ENCODE data around the gene ATP10A. TPM values are rescaled to one million over a fixed set of nuclear protein-coding genes. Genes with fewer than 3 reads are reported as not detected.

ATP10A gene
- total and polyA plus RNA-seq, 8 donors = 1.5 to 15.2 (median 3.2) TPM

- H3K36me3 ChIP-seq = no peaks in the 10 kb centered on the region
- H3K9me3 ChIP-seq = no peaks in the 10 kb centered on the region
- H3K4me3 ChIP-seq = no peak overlapping the region
- WGBS, 5 donors = 77 to 90% (median 83%) methylated on average over 5 of the region's 5 CpGs
- TF ChIP-seq POLR2A (IDR thresholded peaks at IDR 0.05) = no peak
- TF ChIP-seq POLR2AphosphoS5 (IDR thresholded peaks at IDR 0.05) = no peak
- no peak for TF ChIP-seq EP300 (IDR thresholded peaks at IDR 0.05)
- TF ChIP-seq CTCF (IDR thresholded peaks at IDR 0.05) = no peak
- intact Hi-C loops (cut with DNase I; ENCODE audit: low total_unique reads) = no loop called here
- no peaks in the 10 kb centered on the region for H3K27me3 ChIP-seq
- DNase-seq = no peak
- H3K27ac ChIP-seq = peak overlapping the region in 4 of 5 donors; percentile 81 to 86 (median 82)
- H3K4me1 ChIP-seq = peaks cover 3 to 20% (median 11%) of the 10 kb centered on the region in 4 donors
These were observed 31.0 kb downstream of the ATP10A start for GRCh38 chr15:25832158-25832557.

- peak in 1 of 2 donors; percentile 81 for DNase-seq
- 44 to 64% (median 56%) methylated on average over 11 of the region's 11 CpGs for WGBS, 5 donors
- Histone ChIP-seq H3K27ac (peak overlapping the region; percentile 4 to 86 (median 81)), H3K27me3 (no peaks in the 10 kb centered on the region), H3K4me3 (no peak overlapping the region), H3K36me3 (no peaks in the 10 kb centered on the region), H3K4me1 (peaks cover 3 to 20% (median 11%) of the 10 kb centered on the region in 4 donors), H3K9me3 (no peaks in the 10 kb centered on the region)
- intact Hi-C loops (cut with DNase I; ENCODE audit: low total_unique reads) = no loop called here
- TF ChIP-seq CTCF (IDR thresholded peaks at IDR 0.05) (no peak), EP300 (IDR thresholded peaks at IDR 0.05) (peak; percentile 84), POLR2A (IDR thresholded peaks at IDR 0.05) (no peak), POLR2AphosphoS5 (IDR thresholded peaks at IDR 0.05) (peak in 2 of 3 donors; percentile 79 to 91)
These were observed 32.2 kb downstream of the ATP10A start for GRCh38 chr15:25830844-25831451.

- Histone ChIP-seq H3K27ac (peak overlapping the region in 4 of 5 donors; percentile 81 to 86 (median 82)), H3K4me1 (peaks cover 3 to 28% (median 15%) of the 10 kb centered on the region in 4 donors), H3K9me3 (no peaks in the 10 kb centered on the region), H3K4me3 (no peak overlapping the region), H3K27me3 (no peaks in the 10 kb centered on the region), H3K36me3 (no peaks in the 10 kb centered on the region)
- TF ChIP-seq POLR2AphosphoS5 (IDR thresholded peaks at IDR 0.05) (no peak), CTCF (IDR thresholded peaks at IDR 0.05) (no peak), POLR2A (IDR thresholded peaks at IDR 0.05) (no peak), EP300 (IDR thresholded peaks at IDR 0.05) (no peak)
- WGBS, 5 donors = 79 to 85% (median 81%) methylated on average over 3 of the region's 3 CpGs
- intact Hi-C loops (cut with DNase I; ENCODE audit: low total_unique reads) = no loop called here
- no peak for DNase-seq
These were observed 34.1 kb downstream of the ATP10A start for GRCh38 chr15:25829073-25829472.

- H3K27me3 ChIP-seq = no peaks in the 10 kb centered on the region
- DNase-seq = no peak
- no peaks in the 10 kb centered on the region for H3K9me3 ChIP-seq
- no peak overlapping the region for H3K4me3 ChIP-seq
- H3K27ac ChIP-seq = peak overlapping the region in 1 of 5 donors; percentile 34
- TF ChIP-seq POLR2AphosphoS5 (IDR thresholded peaks at IDR 0.05) (no peak), EP300 (IDR thresholded peaks at IDR 0.05) (no peak), CTCF (IDR thresholded peaks at IDR 0.05) (no peak), POLR2A (IDR thresholded peaks at IDR 0.05) (no peak)
- peaks cover 1 to 14% (median 5%) of the 10 kb centered on the region in 4 donors for H3K4me1 ChIP-seq
- intact Hi-C loops (cut with DNase I; ENCODE audit: low total_unique reads) = no loop called here
- no peaks in the 10 kb centered on the region for H3K36me3 ChIP-seq
These were observed 37.9 kb downstream of the ATP10A start for GRCh38 chr15:25825207-25825606.

All from stomach (tissue), 9 donors.